DMS53 treated with DMSO at 0.1 percent for 48 hours (cell line): ENCODE measurements around the gene TNFRSF12A.

Experiments
- DNase-seq: peaks from one replicate; lab custom pipeline; 2025; ENCODE audit not compliant: unreplicated experiment; lab: John Stamatoyannopoulos, UW

Gene TNFRSF12A

GRCh38 chr16:2985893-2986355 lies 34.2 kb upstream of the TNFRSF12A start:
- DNase-seq: no peak

GRCh38 chr16:2986623-2987188 lies 33.5 kb upstream of the TNFRSF12A start:
- DNase-seq: no peak

GRCh38 chr16:2987286-2987685 lies 32.9 kb upstream of the TNFRSF12A start:
- DNase-seq: no peak

GRCh38 chr16:2987833-2988232 lies 32.3 kb upstream of the TNFRSF12A start:
- no peak for DNase-seq

- no peak for DNase-seq
Measured at GRCh38 chr16:2988590-2989099, 31.5 kb upstream of the TNFRSF12A start.

GRCh38 chr16:2990891-2991290 lies 29.3 kb upstream of the TNFRSF12A start:
- no peak for DNase-seq

- no peak for DNase-seq
Measured at GRCh38 chr16:2991566-2992261, 28.5 kb upstream of the TNFRSF12A start.

- DNase-seq: no peak
Measured at GRCh38 chr16:2992383-2993081, 27.6 kb upstream of the TNFRSF12A start.

- no peak for DNase-seq
Measured at GRCh38 chr16:2996298-2996697, 23.9 kb upstream of the TNFRSF12A start.

GRCh38 chr16:2999929-3000328 lies 20.2 kb upstream of the TNFRSF12A start:
- no peak for DNase-seq

- no peak for DNase-seq
Measured at GRCh38 chr16:3000540-3000939, 19.6 kb upstream of the TNFRSF12A start.

GRCh38 chr16:3001316-3001715 lies 18.9 kb upstream of the TNFRSF12A start:
- DNase-seq: no peak

- peak; percentile 94 for DNase-seq
Measured at GRCh38 chr16:3003582-3004270, 16.4 kb upstream of the TNFRSF12A start.

GRCh38 chr16:3004319-3004718 lies 15.8 kb upstream of the TNFRSF12A start:
- no peak for DNase-seq

- peak; percentile 16 for DNase-seq
Measured at GRCh38 chr16:3004781-3005284, 15.3 kb upstream of the TNFRSF12A start.

- no peak for DNase-seq
Measured at GRCh38 chr16:3007059-3007956, 12.9 kb upstream of the TNFRSF12A start.

GRCh38 chr16:3007957-3008689 lies 12.0 kb upstream of the TNFRSF12A start:
- no peak for DNase-seq

- no peak for DNase-seq
Measured at GRCh38 chr16:3008690-3009037, 11.5 kb upstream of the TNFRSF12A start.

GRCh38 chr16:3009568-3010390 lies 10.4 kb upstream of the TNFRSF12A start:
- DNase-seq: peak; percentile 31
